ENCODE results near the gene DDOST. TPM values are rescaled to one million over a fixed set of nuclear protein-coding genes. Genes with fewer than 3 reads are reported as not detected.
A peak's percentile ranks its signal among the peaks of the same experiment; 100 is the strongest.

Gene DDOST
- total and polyA plus RNA-seq, 2 donors from 2014 or later = 146 to 206 TPM

- Histone ChIP-seq H3K4me3 (ENCODE audit: low read length in 3 of 3) (peak within 1 kb of the TSS; percentile 69 to 85 (median 72)), H3K4me1 (ENCODE audit: control insufficient read depth in 2 of 3, insufficient read depth in 2 of 3, low read depth in 1 of 3, low read length in 3 of 3) (peaks cover 0 to 9% (median 6%) of the 10 kb centered on the region in 3 donors), H3K9ac (ENCODE audit: low read length in 3 of 3) (peak within 1 kb of the TSS; percentile 58 to 95 (median 79)), H3K9me3 (ENCODE audit: control insufficient read depth in 2 of 3, insufficient read depth in 1 of 3, low read length in 3 of 3) (no peaks in the 10 kb centered on the region), H3K36me3 (ENCODE audit: control insufficient read depth in 2 of 3, insufficient read depth in 3 of 3, low read length in 3 of 3) (peaks cover 0 to 17% (median 10%) of the 10 kb centered on the region in 3 donors), H3K27me3 (ENCODE audit: control insufficient read depth, insufficient read depth, low read length) (no peaks in the 10 kb centered on the region), H3K27ac (ENCODE audit: low read depth in 2 of 2, low read length in 2 of 2) (peak within 1 kb of the TSS; percentile 85)
- intact Hi-C loops (cut with DNase I) = no loop called here
- DNase-seq = peak; percentile 91 to 93 (median 92)
- TF ChIP-seq, protein P1, sequence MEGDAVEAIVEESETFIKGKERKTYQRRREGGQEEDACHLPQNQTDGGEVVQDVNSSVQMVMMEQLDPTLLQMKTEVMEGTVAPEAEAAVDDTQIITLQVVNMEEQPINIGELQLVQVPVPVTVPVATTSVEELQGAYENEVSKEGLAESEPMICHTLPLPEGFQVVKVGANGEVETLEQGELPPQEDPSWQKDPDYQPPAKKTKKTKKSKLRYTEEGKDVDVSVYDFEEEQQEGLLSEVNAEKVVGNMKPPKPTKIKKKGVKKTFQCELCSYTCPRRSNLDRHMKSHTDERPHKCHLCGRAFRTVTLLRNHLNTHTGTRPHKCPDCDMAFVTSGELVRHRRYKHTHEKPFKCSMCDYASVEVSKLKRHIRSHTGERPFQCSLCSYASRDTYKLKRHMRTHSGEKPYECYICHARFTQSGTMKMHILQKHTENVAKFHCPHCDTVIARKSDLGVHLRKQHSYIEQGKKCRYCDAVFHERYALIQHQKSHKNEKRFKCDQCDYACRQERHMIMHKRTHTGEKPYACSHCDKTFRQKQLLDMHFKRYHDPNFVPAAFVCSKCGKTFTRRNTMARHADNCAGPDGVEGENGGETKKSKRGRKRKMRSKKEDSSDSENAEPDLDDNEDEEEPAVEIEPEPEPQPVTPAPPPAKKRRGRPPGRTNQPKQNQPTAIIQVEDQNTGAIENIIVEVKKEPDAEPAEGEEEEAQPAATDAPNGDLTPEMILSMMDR (IDR thresholded peaks at IDR 0.05; ENCODE audit: borderline replicate concordance, extremely low read depth, insufficient read depth) = peak; percentile 98
- no peak for FAIRE-seq
These were observed 27.7 kb downstream of the DDOST start, which contains the start of gene PINK1 for GRCh38 chr1:20633190-20634064. Gene PINK1 (plus strand): TSS chr1:20633458. CDS start chr1:20633549, 91 bp downstream.

GRCh38 chr1:20632386-20632785 is 28.8 kb downstream of the DDOST start:
- TF ChIP-seq, protein P1 (IDR thresholded peaks at IDR 0.05; ENCODE audit: borderline replicate concordance, extremely low read depth, insufficient read depth) = no peak

GRCh38 chr1:20630729-20631128 is 30.4 kb downstream of the DDOST start:
- Histone ChIP-seq H3K4me1 (ENCODE audit: control insufficient read depth in 2 of 3, insufficient read depth in 2 of 3, low read depth in 1 of 3, low read length in 3 of 3) (peaks cover 0 to 9% (median 6%) of the 10 kb centered on the region in 3 donors), H3K27me3 (ENCODE audit: control insufficient read depth, insufficient read depth, low read length) (no peaks in the 10 kb centered on the region), H3K36me3 (ENCODE audit: control insufficient read depth in 2 of 3, insufficient read depth in 3 of 3, low read length in 3 of 3) (no peaks in the 10 kb centered on the region), H3K9ac (ENCODE audit: low read length in 3 of 3) (no peak overlapping the region), H3K9me3 (ENCODE audit: control insufficient read depth in 2 of 3, insufficient read depth in 1 of 3, low read length in 3 of 3) (no peaks in the 10 kb centered on the region), H3K4me3 (ENCODE audit: low read length in 3 of 3) (no peak overlapping the region), H3K27ac (ENCODE audit: low read depth in 2 of 2, low read length in 2 of 2) (no peak overlapping the region)
- DNase-seq = no peak
- TF ChIP-seq, protein P1 (IDR thresholded peaks at IDR 0.05; ENCODE audit: borderline replicate concordance, extremely low read depth, insufficient read depth) = no peak
- no peak for FAIRE-seq
- intact Hi-C loops (cut with DNase I) = no loop called here

More at GRCh38 chr1:20632386-20632785, 28.8 kb downstream of the DDOST start:
- intact Hi-C loops (cut with DNase I) = no loop called here
- peaks cover 0 to 9% (median 6%) of the 10 kb centered on the region in 3 donors for H3K4me1 ChIP-seq (ENCODE audit: control insufficient read depth in 2 of 3, insufficient read depth in 2 of 3, low read depth in 1 of 3, low read length in 3 of 3)
- no peak overlapping the region for H3K27ac ChIP-seq (ENCODE audit: low read depth in 2 of 2, low read length in 2 of 2)
- H3K36me3 ChIP-seq (ENCODE audit: control insufficient read depth in 2 of 3, insufficient read depth in 3 of 3, low read length in 3 of 3) = peaks cover 0 to 7% (median 3%) of the 10 kb centered on the region in 3 donors
- H3K9ac ChIP-seq (ENCODE audit: low read length in 3 of 3) = no peak overlapping the region
- no peak for FAIRE-seq
- H3K27me3 ChIP-seq (ENCODE audit: control insufficient read depth, insufficient read depth, low read length) = no peaks in the 10 kb centered on the region
- H3K4me3 ChIP-seq (ENCODE audit: low read length in 3 of 3) = peak overlapping the region in 1 of 3 donors; percentile 85
- no peak for DNase-seq
- H3K9me3 ChIP-seq (ENCODE audit: control insufficient read depth in 2 of 3, insufficient read depth in 1 of 3, low read length in 3 of 3) = no peaks in the 10 kb centered on the region

All from kidney (tissue), 14 donors.